Nephron progenitor cell (in vitro differentiated cells): ENCODE results near the gene OXER1.
A peak's percentile ranks its signal among the peaks of the same experiment; 100 is the strongest.

Experiments used
- DNase-seq: peaks from one replicate; pipeline ENCODE4 v3.0.0; 2021
- H3K27ac Mint-ChIP-seq: 2 replicates; pipeline ENCODE4 v1.8.0; 2021; ENCODE audit warnings: mild to moderate bottlenecking, moderate library complexity, mixed read lengths
- H3K27me3 Mint-ChIP-seq: 2 replicates; pipeline ENCODE4 v1.8.0; 2021; ENCODE audit warnings: mild to moderate bottlenecking, low read depth, mixed read lengths; ENCODE audit not compliant: poor library complexity
- H3K36me3 Mint-ChIP-seq: 2 replicates; pipeline ENCODE4 v1.8.0; 2021; ENCODE audit warnings: low read depth, mixed read lengths
- H3K4me1 Mint-ChIP-seq: 2 replicates; pipeline ENCODE4 v1.8.0; 2021; ENCODE audit warnings: mixed read lengths
- H3K4me3 Mint-ChIP-seq: 2 replicates; pipeline ENCODE4 v1.8.0; 2021; ENCODE audit warnings: mild to moderate bottlenecking, moderate library complexity, mixed read lengths
- H3K9me3 Mint-ChIP-seq: 2 replicates; pipeline ENCODE4 v1.8.0; 2021; ENCODE audit warnings: mild to moderate bottlenecking, moderate library complexity, mixed read lengths
- TF ChIP-seq, protein P1 (sequence below): fragments of 200-600 bp; sonication (generic); IDR thresholded peaks from 2 replicates; pipeline ENCODE4 v1.5.0; 2021; ENCODE audit warnings: antibody characterized with exemption

Gene OXER1

GRCh38 chr2:42809131-42809818 is 45.3 kb upstream of the OXER1 start:
- DNase-seq = no peak
- peaks cover 19% of the 10 kb centered on the region for H3K9me3 Mint-ChIP-seq
- TF ChIP-seq, protein P1, sequence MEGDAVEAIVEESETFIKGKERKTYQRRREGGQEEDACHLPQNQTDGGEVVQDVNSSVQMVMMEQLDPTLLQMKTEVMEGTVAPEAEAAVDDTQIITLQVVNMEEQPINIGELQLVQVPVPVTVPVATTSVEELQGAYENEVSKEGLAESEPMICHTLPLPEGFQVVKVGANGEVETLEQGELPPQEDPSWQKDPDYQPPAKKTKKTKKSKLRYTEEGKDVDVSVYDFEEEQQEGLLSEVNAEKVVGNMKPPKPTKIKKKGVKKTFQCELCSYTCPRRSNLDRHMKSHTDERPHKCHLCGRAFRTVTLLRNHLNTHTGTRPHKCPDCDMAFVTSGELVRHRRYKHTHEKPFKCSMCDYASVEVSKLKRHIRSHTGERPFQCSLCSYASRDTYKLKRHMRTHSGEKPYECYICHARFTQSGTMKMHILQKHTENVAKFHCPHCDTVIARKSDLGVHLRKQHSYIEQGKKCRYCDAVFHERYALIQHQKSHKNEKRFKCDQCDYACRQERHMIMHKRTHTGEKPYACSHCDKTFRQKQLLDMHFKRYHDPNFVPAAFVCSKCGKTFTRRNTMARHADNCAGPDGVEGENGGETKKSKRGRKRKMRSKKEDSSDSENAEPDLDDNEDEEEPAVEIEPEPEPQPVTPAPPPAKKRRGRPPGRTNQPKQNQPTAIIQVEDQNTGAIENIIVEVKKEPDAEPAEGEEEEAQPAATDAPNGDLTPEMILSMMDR = no peak
- peaks cover 26% of the 10 kb centered on the region for H3K4me1 Mint-ChIP-seq
- H3K4me3 Mint-ChIP-seq = peak overlapping the region; percentile 85
- H3K36me3 Mint-ChIP-seq = peaks cover 18% of the 10 kb centered on the region
- H3K27ac Mint-ChIP-seq = no peak overlapping the region
- H3K27me3 Mint-ChIP-seq = no peaks in the 10 kb centered on the region

DNA sequence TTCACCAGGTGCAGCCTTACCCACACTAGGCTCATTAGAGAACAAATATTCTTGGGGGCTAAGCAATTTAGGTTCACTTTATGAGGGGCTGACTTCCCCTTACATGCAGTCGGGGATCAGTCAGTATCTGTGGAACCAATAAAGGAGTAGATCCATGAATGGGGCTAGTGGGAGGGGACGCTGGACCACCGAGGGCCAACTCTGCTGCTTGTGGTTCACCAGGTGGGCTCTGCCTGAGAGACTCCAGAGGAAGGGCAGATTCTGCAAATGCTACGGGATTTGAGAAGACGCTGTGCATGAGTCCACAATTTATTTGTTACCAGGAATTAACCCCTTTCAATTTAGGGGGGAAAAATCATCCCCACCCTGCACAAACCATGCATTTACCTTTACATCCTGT is 44.4 kb upstream of the OXER1 start:
- Mint-ChIP-seq H3K4me1 (peaks cover 26% of the 10 kb centered on the region), H3K9me3 (peaks cover 9% of the 10 kb centered on the region), H3K27ac (no peak overlapping the region), H3K27me3 (no peaks in the 10 kb centered on the region), H3K4me3 (peak overlapping the region; percentile 69), H3K36me3 (peaks cover 10% of the 10 kb centered on the region)
- DNase-seq = no peak
- TF ChIP-seq, protein P1 = no peak

DNA sequence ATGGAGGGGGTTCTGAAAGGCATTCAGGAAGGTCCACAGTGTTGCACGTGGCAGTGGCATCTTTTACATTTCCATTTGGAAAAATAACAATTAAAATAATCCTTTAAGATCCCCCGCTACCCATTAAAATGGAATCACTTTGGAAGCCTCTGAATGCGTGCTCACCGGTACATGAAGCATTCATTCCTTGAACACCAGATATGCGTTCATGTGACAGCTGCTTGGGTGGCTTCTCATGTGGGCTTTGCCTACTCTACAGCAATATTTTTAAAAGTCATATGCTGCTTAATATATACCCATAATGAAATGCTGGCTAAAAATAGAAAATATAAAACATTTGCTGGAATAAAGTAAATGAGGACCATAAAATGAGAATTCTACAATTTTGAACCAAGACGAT is 42.9 kb upstream of the OXER1 start:
- Mint-ChIP-seq H3K4me1 (peaks cover 22% of the 10 kb centered on the region), H3K27me3 (no peaks in the 10 kb centered on the region), H3K36me3 (peaks cover 5% of the 10 kb centered on the region), H3K27ac (no peak overlapping the region), H3K9me3 (peaks cover 4% of the 10 kb centered on the region), H3K4me3 (no peak overlapping the region)
- no peak for DNase-seq
- TF ChIP-seq, protein P1 = no peak

DNA sequence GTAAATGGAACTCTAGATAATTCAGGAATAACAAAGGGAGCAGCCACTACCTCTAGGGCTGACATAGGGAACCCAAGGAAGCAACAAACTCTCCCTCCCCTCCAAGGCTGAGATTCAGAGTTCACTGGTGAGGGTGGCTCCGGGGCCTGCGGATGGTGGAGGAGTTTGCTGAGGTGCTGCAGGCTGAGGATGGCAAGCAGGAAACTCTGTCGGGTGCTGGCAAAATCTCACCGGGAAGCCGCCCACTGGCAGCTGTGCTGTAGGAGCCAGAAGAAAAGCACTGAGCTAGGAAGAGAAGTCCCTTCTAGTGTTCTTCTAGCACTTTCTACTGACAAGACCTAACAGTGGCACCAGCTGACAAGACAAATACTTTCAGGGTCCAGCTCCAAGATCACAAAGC is 41.0 kb upstream of the OXER1 start:
- no peak for DNase-seq
- no peak overlapping the region for H3K27ac Mint-ChIP-seq
- H3K27me3 Mint-ChIP-seq = peaks cover 4% of the 10 kb centered on the region
- TF ChIP-seq, protein P1 = no peak
- peaks cover 10% of the 10 kb centered on the region for H3K36me3 Mint-ChIP-seq
- no peak overlapping the region for H3K4me3 Mint-ChIP-seq
- H3K4me1 Mint-ChIP-seq = peaks cover 14% of the 10 kb centered on the region
- peaks cover 9% of the 10 kb centered on the region for H3K9me3 Mint-ChIP-seq

DNA sequence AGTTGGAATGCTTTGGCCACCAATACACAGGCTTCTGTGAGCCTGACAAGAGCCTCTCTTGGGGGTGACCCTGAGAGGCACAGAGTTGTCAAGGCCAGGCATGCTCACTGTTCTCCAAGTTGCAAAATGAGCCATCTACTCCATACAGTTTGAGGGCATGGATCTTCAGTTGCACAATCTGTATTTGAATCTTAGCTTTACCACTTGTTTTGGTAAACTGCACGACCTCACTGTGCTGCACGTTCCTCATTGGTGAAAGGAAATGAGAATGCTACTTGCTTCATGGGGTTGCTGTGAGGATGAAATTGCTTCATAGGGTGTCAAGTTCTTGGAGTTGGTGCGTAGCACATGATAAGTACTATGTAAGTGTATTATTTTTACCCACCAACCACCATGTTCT is 40.4 kb upstream of the OXER1 start:
- H3K27ac Mint-ChIP-seq = no peak overlapping the region
- peaks cover 4% of the 10 kb centered on the region for H3K27me3 Mint-ChIP-seq
- H3K9me3 Mint-ChIP-seq = peaks cover 9% of the 10 kb centered on the region
- H3K4me1 Mint-ChIP-seq = peaks cover 13% of the 10 kb centered on the region
- no peak overlapping the region for H3K4me3 Mint-ChIP-seq
- TF ChIP-seq, protein P1 = no peak
- no peak for DNase-seq
- peaks cover 10% of the 10 kb centered on the region for H3K36me3 Mint-ChIP-seq

DNA sequence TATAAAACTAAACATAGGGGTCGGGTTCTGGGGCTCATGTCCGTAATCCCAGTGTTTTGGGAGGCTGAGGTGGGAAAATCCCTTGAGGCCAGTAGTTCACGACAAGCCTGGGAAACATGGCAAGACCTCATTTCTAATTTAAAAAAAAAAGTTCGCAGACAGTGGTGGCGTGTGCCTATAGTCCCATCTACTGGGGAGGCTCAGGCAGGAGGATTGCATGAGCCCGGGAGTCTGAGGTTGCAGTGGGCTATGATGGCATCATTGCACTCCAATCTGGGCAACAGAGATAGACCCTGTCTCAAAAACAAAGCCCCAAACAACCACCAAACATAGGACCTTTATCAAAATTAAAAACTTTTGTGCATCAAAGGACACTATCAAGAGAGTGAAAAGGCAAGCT is 38.2 kb upstream of the OXER1 start:
- H3K36me3 Mint-ChIP-seq = peaks cover 13% of the 10 kb centered on the region
- no peak for DNase-seq
- no peaks in the 10 kb centered on the region for H3K4me1 Mint-ChIP-seq
- TF ChIP-seq, protein P1 = no peak
- peaks cover 16% of the 10 kb centered on the region for H3K9me3 Mint-ChIP-seq
- H3K4me3 Mint-ChIP-seq = no peak overlapping the region
- H3K27ac Mint-ChIP-seq = no peak overlapping the region
- peaks cover 4% of the 10 kb centered on the region for H3K27me3 Mint-ChIP-seq
